Naive thymus-derived CD4-positive, alpha-beta T cell (primary cell): ENCODE measurements around the gene ABHD2. TPM values are rescaled to one million over a fixed set of nuclear protein-coding genes. Genes with fewer than 3 reads are reported as not detected.

Experiments
- ATAC-seq: fragments of 150-1000 bp; cut with Tn5 transposase; 2 replicates; pipeline ENCODE4 v1.10.0; 2021; ENCODE audit warnings: mild to moderate bottlenecking, moderate library complexity
- CTCF ChIA-PET: fragments of 350-600 bp; sonication (Branson Sonifier 250); formaldehyde crosslinking; loops from one replicate; lab custom pipeline; 2021; ENCODE audit warnings: antibody characterized with exemption; lab: Charles Lee
- POLR2A ChIA-PET: fragments of 350-600 bp; sonication (Branson Sonifier 250); formaldehyde crosslinking; loops from one replicate; lab custom pipeline; 2021; ENCODE audit warnings: antibody characterized with exemption, inconsistent platforms; lab: Charles Lee
- DNase-seq, 9 donors: peaks; one replicate each; pipeline versions ENCODE4 v3.0.0 to v3.0.0-alpha.2; 2020 to 2022; ENCODE audit warnings: mixed read lengths in 1 of 9
- H3K27ac ChIP-seq: one replicate; pipeline ENCODE4 v1.7.0; 2013; ENCODE audit warnings: mild to moderate bottlenecking, low read depth, low read length, moderate library complexity
- H3K27me3 ChIP-seq, 2 donors: one replicate each; pipeline ENCODE4 v1.7.0; 2013; ENCODE audit warnings: low read length in 2 of 2, mild to moderate bottlenecking in 2 of 2, moderate library complexity in 2 of 2; ENCODE audit not compliant: control insufficient read depth in 2 of 2, insufficient read depth in 2 of 2
- H3K36me3 ChIP-seq, 3 experiments: 1 replicate in 2 of 3; 2 replicates in 1 of 3; pipeline ENCODE4 v1.7.0; 2013; ENCODE audit warnings: low read length in 3 of 3, mild to moderate bottlenecking in 3 of 3, moderate library complexity in 1 of 3; ENCODE audit not compliant: insufficient read depth in 3 of 3, control insufficient read depth in 2 of 3
- H3K4me1 ChIP-seq, 2 donors: one replicate each; pipeline ENCODE4 v1.7.0; 2013; ENCODE audit warnings: low read length in 2 of 2, mild to moderate bottlenecking in 2 of 2, moderate library complexity in 1 of 2; ENCODE audit not compliant: control insufficient read depth in 2 of 2, insufficient read depth in 2 of 2
- H3K4me3 ChIP-seq: 2 replicates; pipeline ENCODE4 v1.7.0; 2013; ENCODE audit warnings: mild to moderate bottlenecking, low read length
- H3K9me3 ChIP-seq, 3 experiments: 1 replicate in 2 of 3; 2 replicates in 1 of 3; pipeline ENCODE4 v1.7.0; 2013; ENCODE audit warnings: low read length in 3 of 3; ENCODE audit not compliant: control insufficient read depth in 2 of 3
- H3K27ac Mint-ChIP-seq, 9 donors: one replicate each; pipeline ENCODE4 v1.8.0; 2020 to 2022; ENCODE audit warnings: mixed read lengths in 9 of 9, mild to moderate bottlenecking in 8 of 9, moderate library complexity in 5 of 9, inconsistent platforms in 2 of 9
- H3K27me3 Mint-ChIP-seq, 5 donors: one replicate each; pipeline ENCODE4 v1.8.0; 2021 to 2022; ENCODE audit warnings: mixed read lengths in 5 of 5, mild to moderate bottlenecking in 1 of 5
- H3K36me3 Mint-ChIP-seq, 5 donors: one replicate each; pipeline ENCODE4 v1.8.0; 2020 to 2022; ENCODE audit warnings: mixed read lengths in 5 of 5, mild to moderate bottlenecking in 3 of 5, inconsistent platforms in 1 of 5
- H3K4me1 Mint-ChIP-seq, 7 donors: one replicate each; pipeline ENCODE4 v1.8.0; 2020 to 2022; ENCODE audit warnings: mixed read lengths in 7 of 7, mild to moderate bottlenecking in 3 of 7, inconsistent platforms in 1 of 7
- H3K4me3 Mint-ChIP-seq, 10 donors: one replicate each; pipeline ENCODE4 v1.8.0; 2020 to 2022; ENCODE audit warnings: mild to moderate bottlenecking in 10 of 10, mixed read lengths in 10 of 10, moderate library complexity in 6 of 10, inconsistent platforms in 2 of 10
- H3K9me3 Mint-ChIP-seq, 11 donors: one replicate each; pipeline ENCODE4 v1.8.0; 2020 to 2022; ENCODE audit warnings: mixed read lengths in 11 of 11, mild to moderate bottlenecking in 4 of 11, inconsistent platforms in 1 of 11, moderate library complexity in 1 of 11
- intact Hi-C, 2 donors: fragments of 100-400 bp; cut with micrococcal nuclease; formaldehyde crosslinking; loops; one replicate each; pipeline ENCODE4 v1.15.1; 2023
- polyA plus RNA-seq, 2 donors: library from polyadenylated mRNA; unstranded; fragments of 300-500 nt; fragmentation: Illumina TruSeq; gene quantifications; one replicate each; pipeline ENCODE4 v1.2.3, GENCODE V29; 2021
- total RNA-seq, 6 experiments: library from RNA in 5 of 6; stranded (reverse) in 5 of 6; gene quantifications; 1 replicate in 5 of 6; 2 replicates in 1 of 6; pipeline ENCODE4 v1.2.3 and lab custom pipeline; 2021 to 2026

Gene ABHD2
- total and polyA plus RNA-seq, 7 experiments from 2014 or later, result 19.4 to 85.0 (median 63.6) TPM

- peaks cover 0 to 36% (median 13%) of the 10 kb centered on the region in 3 experiments for H3K36me3 ChIP-seq
- no peak overlapping the region for H3K4me3 Mint-ChIP-seq
- H3K27ac ChIP-seq, result no peak overlapping the region
- H3K27me3 Mint-ChIP-seq, result no peaks in the 10 kb centered on the region
- H3K27ac Mint-ChIP-seq, result no peak overlapping the region
- intact Hi-C loops, result loop anchor here in 1 of 2 donors (10.0 kb wide), 2 partner anchors 105 to 135 kb away; partner anchors contain the start of gene POLG
- no peaks in the 10 kb centered on the region for H3K9me3 ChIP-seq
- peaks cover 0 to 19% (median 14%) of the 10 kb centered on the region in 7 donors for H3K4me1 Mint-ChIP-seq
- H3K9me3 Mint-ChIP-seq, result no peaks in the 10 kb centered on the region
- no peaks in the 10 kb centered on the region for H3K27me3 ChIP-seq
- H3K4me1 ChIP-seq, result peaks cover 0 to 5% of the 10 kb centered on the region in 2 donors
- no peak overlapping the region for H3K4me3 ChIP-seq
- POLR2A ChIA-PET, result interaction anchor here (0.7 kb wide), 1 partner anchor 49 kb away, joined by 3 read pairs; no protein-coding TSS in a partner anchor
- no peak for DNase-seq
- ATAC-seq, result no peak
- peaks cover 0 to 30% (median 11%) of the 10 kb centered on the region in 5 donors for H3K36me3 Mint-ChIP-seq
- CTCF ChIA-PET, result no interaction called here
Measured at GRCh38 chr15:89199746-89200145, 111.5 kb downstream of the ABHD2 start.

DNA sequence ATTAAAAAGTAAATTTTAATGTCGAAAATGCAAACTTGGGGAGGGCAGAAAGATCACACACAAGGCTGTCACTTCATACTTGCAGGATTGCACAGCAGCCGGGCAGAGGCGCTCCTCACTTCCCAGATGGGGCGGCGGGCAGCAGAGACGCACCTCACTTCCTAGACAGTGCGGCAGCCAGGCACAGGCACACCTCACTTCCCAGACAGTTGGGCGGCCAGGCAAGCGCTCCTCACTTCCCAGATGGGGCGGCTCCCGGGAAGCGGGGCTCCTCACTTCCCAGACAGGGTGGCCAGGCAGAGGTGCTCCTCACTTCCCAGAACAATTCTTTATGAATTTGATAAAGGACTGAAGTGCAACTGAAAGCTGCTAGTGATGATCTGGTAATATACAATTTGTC, 111.9 kb downstream of the ABHD2 start:
- H3K27ac Mint-ChIP-seq, result no peak overlapping the region
- peaks cover 0 to 30% (median 11%) of the 10 kb centered on the region in 5 donors for H3K36me3 Mint-ChIP-seq
- intact Hi-C loops, result loop anchor here in 1 of 2 donors (10.0 kb wide), 2 partner anchors 105 to 135 kb away; partner anchors contain the start of gene POLG
- no peaks in the 10 kb centered on the region for H3K9me3 Mint-ChIP-seq
- Histone ChIP-seq H3K4me3 (no peak overlapping the region), H3K4me1 (peaks cover 0 to 5% of the 10 kb centered on the region in 2 donors), H3K36me3 (peaks cover 0 to 32% (median 12%) of the 10 kb centered on the region in 3 experiments), H3K27ac (no peak overlapping the region), H3K9me3 (no peaks in the 10 kb centered on the region), H3K27me3 (no peaks in the 10 kb centered on the region)
- H3K4me1 Mint-ChIP-seq, result peaks cover 0 to 23% (median 16%) of the 10 kb centered on the region in 7 donors
- H3K27me3 Mint-ChIP-seq, result no peaks in the 10 kb centered on the region
- ATAC-seq (no peak), DNase-seq (no peak)
- no peak overlapping the region for H3K4me3 Mint-ChIP-seq
- POLR2A ChIA-PET, result interaction anchor here (0.7 kb wide), 1 partner anchor 49 kb away, joined by 3 read pairs; no protein-coding TSS in a partner anchor
- CTCF ChIA-PET, result interaction anchor here (0.7 kb wide), 1 partner anchor 389 kb away, joined by 3 read pairs; no protein-coding TSS in a partner anchor

GRCh38 chr15:89201465-89202005, 113.3 kb downstream of the ABHD2 start:
- intact Hi-C loops, result loop anchor here in 1 of 2 donors (10.0 kb wide), 2 partner anchors 103 to 133 kb away; partner anchors contain the start of gene POLG
- Histone ChIP-seq H3K27ac (no peak overlapping the region), H3K4me3 (no peak overlapping the region), H3K9me3 (no peaks in the 10 kb centered on the region), H3K4me1 (peaks cover 0 to 5% of the 10 kb centered on the region in 2 donors), H3K27me3 (no peaks in the 10 kb centered on the region), H3K36me3 (peaks cover 0 to 18% (median 4%) of the 10 kb centered on the region in 3 experiments)
- ChIA-PET CTCF (no interaction called here), POLR2A (interaction anchor here (0.8 kb wide), 1 partner anchor 126 kb away, joined by 3 read pairs; no protein-coding TSS in a partner anchor)
- Mint-ChIP-seq H3K9me3 (no peaks in the 10 kb centered on the region), H3K4me1 (peaks cover 0 to 27% (median 20%) of the 10 kb centered on the region in 7 donors), H3K36me3 (peaks cover 0 to 23% (median 8%) of the 10 kb centered on the region in 5 donors), H3K27me3 (no peaks in the 10 kb centered on the region), H3K27ac (peak overlapping the region in 1 of 9 donors; percentile 46), H3K4me3 (no peak overlapping the region)
- DNase-seq (no peak), ATAC-seq (no peak)

DNA sequence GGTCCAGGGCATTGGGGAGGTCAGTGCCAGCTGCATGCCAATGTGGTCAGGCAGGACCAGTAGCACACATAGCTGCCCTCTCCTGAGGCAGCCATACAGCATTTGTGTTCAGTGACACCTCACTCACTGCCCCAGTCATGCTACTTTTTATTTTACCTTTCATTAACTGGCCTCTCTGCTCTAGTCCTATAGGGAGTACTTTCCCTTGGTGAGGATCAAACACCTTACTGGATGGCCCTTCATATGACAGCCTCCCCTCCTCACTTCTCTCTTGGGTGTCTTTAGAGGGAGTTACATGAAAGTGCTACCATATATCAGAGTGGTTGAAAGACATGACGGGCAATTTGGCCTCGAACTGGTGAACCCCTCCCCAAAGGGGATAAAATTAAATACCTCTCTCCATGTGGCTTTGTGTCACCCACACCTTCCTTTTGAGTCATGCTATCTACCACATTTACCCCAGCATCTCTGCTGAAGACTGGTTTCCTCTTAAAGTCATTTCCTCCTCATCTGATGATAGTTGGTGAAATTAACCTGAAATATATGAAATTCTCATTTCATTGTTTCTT, 115.5 kb downstream of the ABHD2 start:
- Mint-ChIP-seq H3K4me1 (peaks cover 7 to 37% (median 27%) of the 10 kb centered on the region in 7 donors), H3K27ac (peak overlapping the region in 4 of 9 donors; percentile 26 to 75 (median 56)), H3K9me3 (no peaks in the 10 kb centered on the region), H3K36me3 (peaks cover 0 to 10% (median 5%) of the 10 kb centered on the region in 5 donors), H3K4me3 (peak overlapping the region in 1 of 10 donors; percentile 75), H3K27me3 (no peaks in the 10 kb centered on the region)
- ChIA-PET CTCF (no interaction called here), POLR2A (no interaction called here)
- peaks cover 0 to 11% of the 10 kb centered on the region in 2 donors for H3K4me1 ChIP-seq
- H3K4me3 ChIP-seq, result no peak overlapping the region
- DNase-seq (peak in 1 of 9 donors; percentile 55), ATAC-seq (peak; percentile 56)
- no peaks in the 10 kb centered on the region for H3K27me3 ChIP-seq
- no peaks in the 10 kb centered on the region for H3K9me3 ChIP-seq
- peaks cover 0 to 6% (median 0%) of the 10 kb centered on the region in 3 experiments for H3K36me3 ChIP-seq
- no peak overlapping the region for H3K27ac ChIP-seq
- intact Hi-C loops, result loop anchor here in 1 of 2 donors (10.0 kb wide), 2 partner anchors 101 to 131 kb away; partner anchors contain the start of gene POLG

GRCh38 chr15:89205991-89206585, 117.8 kb downstream of the ABHD2 start:
- Histone ChIP-seq H3K9me3 (no peaks in the 10 kb centered on the region), H3K4me3 (no peak overlapping the region), H3K4me1 (peaks cover 0 to 11% of the 10 kb centered on the region in 2 donors), H3K36me3 (no peaks in the 10 kb centered on the region), H3K27ac (no peak overlapping the region), H3K27me3 (no peaks in the 10 kb centered on the region)
- Mint-ChIP-seq H3K27me3 (peaks cover 0 to 4% (median 0%) of the 10 kb centered on the region in 5 donors), H3K9me3 (no peaks in the 10 kb centered on the region), H3K36me3 (peaks cover 0 to 7% (median 4%) of the 10 kb centered on the region in 5 donors), H3K4me1 (peaks cover 7 to 37% (median 27%) of the 10 kb centered on the region in 7 donors), H3K27ac (peak overlapping the region in 1 of 9 donors; percentile 51), H3K4me3 (no peak overlapping the region)
- CTCF ChIA-PET, result interaction anchor here (0.6 to 1.6 kb wide), 7 partner anchors 8 to 231 kb away, joined by 3 to 12 read pairs (median 4); no protein-coding TSS in a partner anchor
- no peak for DNase-seq
- intact Hi-C loops, result loop anchor here (2.0 to 10.0 kb wide), 6 partner anchors 37 to 153 kb away; partner anchors contain the start of genes POLG (in 2 of the 2) and FANCI (in 1 of the 2)
- no peak for ATAC-seq
- POLR2A ChIA-PET, result no interaction called here

DNA sequence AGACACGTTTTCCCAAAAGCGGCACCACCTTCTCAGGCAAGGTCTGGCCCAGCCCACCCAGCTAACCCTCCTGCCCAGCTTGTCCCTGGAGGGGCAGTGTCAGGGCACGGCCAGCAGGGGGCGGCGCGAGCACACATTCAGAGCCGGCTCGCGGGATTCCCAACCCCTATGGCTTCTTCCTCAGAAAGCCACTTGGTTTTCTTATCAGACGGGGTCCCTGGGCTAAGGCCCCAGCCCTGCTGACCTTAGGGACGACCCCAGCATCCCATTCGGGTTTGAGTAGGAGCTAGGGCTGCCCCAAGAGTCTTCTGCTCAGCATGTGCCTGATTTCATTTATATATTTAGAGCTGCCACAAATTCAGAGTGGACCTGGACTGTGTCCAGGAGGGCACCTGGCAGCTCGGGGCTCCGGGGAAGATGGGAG, 118.7 kb downstream of the ABHD2 start:
- ChIA-PET CTCF (interaction anchor here (0.6 to 1.6 kb wide), 13 partner anchors 8 to 235 kb away, joined by 3 to 12 read pairs (median 3); partner anchors contain the start of gene FANCI), POLR2A (no interaction called here)
- intact Hi-C loops, result loop anchor here (1.0 to 10.0 kb wide), 8 partner anchors 36 to 223 kb away; partner anchors contain the start of genes FANCI (in 2 of the 2) and POLG (in 2 of the 2)
- no peaks in the 10 kb centered on the region for H3K9me3 ChIP-seq
- peak overlapping the region in 2 of 10 donors; percentile 20 to 59 for H3K4me3 Mint-ChIP-seq
- H3K4me1 Mint-ChIP-seq, result peaks cover 7 to 37% (median 27%) of the 10 kb centered on the region in 7 donors
- peak; percentile 88 for ATAC-seq
- no peak overlapping the region for H3K27ac ChIP-seq
- peaks cover 0 to 7% (median 0%) of the 10 kb centered on the region in 5 donors for H3K27me3 Mint-ChIP-seq
- peak; percentile 38 to 82 (median 61) for DNase-seq
- H3K4me1 ChIP-seq, result peaks cover 0 to 11% of the 10 kb centered on the region in 2 donors
- H3K27ac Mint-ChIP-seq, result peak overlapping the region in 1 of 9 donors; percentile 28
- H3K36me3 ChIP-seq, result no peaks in the 10 kb centered on the region
- H3K27me3 ChIP-seq, result no peaks in the 10 kb centered on the region
- H3K36me3 Mint-ChIP-seq, result peaks cover 0 to 5% (median 0%) of the 10 kb centered on the region in 5 donors
- no peaks in the 10 kb centered on the region for H3K9me3 Mint-ChIP-seq
- H3K4me3 ChIP-seq, result peak overlapping the region; percentile 24
